ENCODE data around the gene XCR1. TPM values are rescaled to one million over a fixed set of nuclear protein-coding genes. Genes with fewer than 3 reads are reported as not detected.
A peak's percentile ranks its signal among the peaks of the same experiment; 100 is the strongest.

XCR1 gene
- total and polyA plus RNA-seq, 5 experiments from 2014 or later: not detected

DNA sequence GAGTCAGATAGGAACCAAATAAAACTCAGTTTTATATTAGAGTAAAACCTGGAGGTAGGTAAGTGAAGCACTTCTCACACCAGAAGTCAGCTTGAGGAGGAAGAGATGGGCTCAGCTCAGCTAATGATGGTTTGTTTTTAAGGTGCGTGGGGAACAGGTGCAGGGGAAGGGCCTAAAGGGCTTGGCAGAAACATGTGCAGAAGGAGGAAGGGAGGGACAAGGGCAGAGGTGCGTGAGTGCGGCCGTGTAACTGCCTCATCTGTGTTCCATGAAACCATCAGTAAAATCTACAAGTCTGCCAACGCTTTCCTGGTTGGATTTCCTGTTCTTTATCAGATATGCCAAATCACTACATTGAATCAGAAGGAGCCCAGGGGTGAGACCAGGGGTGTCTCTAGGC is 51.6 kb downstream of the XCR1 start:
- POLR2A ChIA-PET: interaction anchor here (0.9 to 3.7 kb wide), 5 partner anchors 10 to 101 kb away, joined by 3 to 22 read pairs (median 4); no protein-coding TSS in a partner anchor
- H3K4me1 Mint-ChIP-seq: peaks cover 28 to 74% (median 54%) of the 10 kb centered on the region in 4 donors
- no peak for DNase-seq

DNA sequence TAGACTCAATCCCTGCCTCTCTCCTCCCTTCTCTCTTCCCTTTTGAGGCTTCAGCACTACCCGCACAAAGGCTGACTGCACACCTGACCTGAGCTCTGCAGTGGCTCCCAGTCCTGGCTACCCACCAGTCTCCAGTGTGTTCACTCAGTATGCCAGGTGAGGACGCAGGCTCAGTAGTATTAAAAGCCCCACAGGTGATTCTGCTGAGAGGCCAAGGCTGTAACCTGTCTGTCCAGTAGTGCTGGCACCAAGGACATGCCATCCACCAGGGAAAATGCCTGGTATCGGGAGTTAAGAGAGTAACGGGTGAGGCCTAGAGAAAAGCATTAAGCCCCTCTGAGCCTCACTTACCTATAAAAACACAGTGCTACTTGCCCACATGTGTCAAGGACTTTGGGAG is 52.6 kb downstream of the XCR1 start:
- Mint-ChIP-seq H3K36me3 (peaks cover 9 to 77% (median 43%) of the 10 kb centered on the region in 3 donors), H3K4me3 (peak overlapping the region in 2 of 10 donors; percentile 22), H3K27me3 (no peaks in the 10 kb centered on the region), H3K27ac (peak overlapping the region in 5 of 10 donors; percentile 64 to 96 (median 81)), H3K4me1 (peaks cover 30 to 66% (median 51%) of the 10 kb centered on the region in 4 donors), H3K9me3 (no peaks in the 10 kb centered on the region)
- ATAC-seq (no peak), DNase-seq (no peak)
- POLR2A ChIA-PET: no interaction called here

More for the DNA sequence above, 51.6 kb downstream of the XCR1 start:
- peak overlapping the region in 9 of 10 donors; percentile 3 to 79 (median 62) for H3K4me3 Mint-ChIP-seq
- H3K36me3 Mint-ChIP-seq: peaks cover 9 to 76% (median 34%) of the 10 kb centered on the region in 3 donors
- no peaks in the 10 kb centered on the region for H3K9me3 Mint-ChIP-seq
- H3K27ac Mint-ChIP-seq: peak overlapping the region; percentile 48 to 96 (median 82)
- H3K27me3 Mint-ChIP-seq: no peaks in the 10 kb centered on the region
- no peak for ATAC-seq

DNA sequence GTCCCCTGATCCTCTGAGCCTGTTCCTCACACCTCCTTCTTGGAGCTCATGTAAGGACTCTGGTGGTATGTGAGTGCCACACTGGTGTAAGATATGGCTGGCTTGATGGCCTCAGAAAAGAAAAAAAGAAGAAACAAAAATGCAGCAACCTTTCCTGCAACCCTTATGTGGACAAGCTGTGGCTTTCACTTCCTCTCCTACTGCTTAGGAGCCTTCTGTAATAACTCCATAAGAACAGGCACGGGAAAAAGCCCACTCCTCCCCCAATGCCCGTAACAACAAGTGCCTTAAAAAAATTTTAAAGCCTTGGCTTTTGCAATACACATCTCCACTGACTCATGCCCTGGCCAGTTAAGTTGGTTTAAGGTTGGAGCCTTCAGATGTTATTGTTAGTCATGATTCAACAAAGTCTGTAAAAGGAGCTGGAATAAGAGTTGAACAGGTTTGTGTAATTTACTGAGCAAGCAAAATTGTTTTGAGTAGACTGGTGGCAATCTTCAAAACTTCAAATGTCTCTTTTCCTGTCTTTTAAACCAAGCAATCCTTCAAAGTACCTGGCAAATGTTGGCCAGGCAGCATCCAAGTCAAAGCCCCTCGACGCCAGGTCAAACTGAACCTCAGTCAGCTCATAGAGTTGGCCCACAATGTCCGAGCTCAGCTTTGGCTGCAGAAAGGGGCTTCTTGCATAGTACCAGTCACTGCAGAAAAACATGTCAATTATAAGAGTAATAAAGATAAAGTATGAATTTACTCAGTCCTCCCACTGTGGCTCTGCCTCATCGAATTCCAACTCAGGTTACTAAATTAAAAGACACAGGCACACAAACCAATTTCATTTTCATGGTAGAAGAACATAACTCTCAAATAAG is 54.5 kb downstream of the XCR1 start:
- peaks cover 9 to 78% (median 46%) of the 10 kb centered on the region in 3 donors for H3K36me3 Mint-ChIP-seq
- POLR2A ChIA-PET: no interaction called here
- no peaks in the 10 kb centered on the region for H3K27me3 Mint-ChIP-seq
- H3K4me3 Mint-ChIP-seq: no peak overlapping the region
- peaks cover 25 to 49% (median 40%) of the 10 kb centered on the region in 4 donors for H3K4me1 Mint-ChIP-seq
- peak overlapping the region in 4 of 10 donors; percentile 17 to 69 (median 52) for H3K27ac Mint-ChIP-seq
- H3K9me3 Mint-ChIP-seq: no peaks in the 10 kb centered on the region
- no peak for ATAC-seq
- DNase-seq: no peak

DNA sequence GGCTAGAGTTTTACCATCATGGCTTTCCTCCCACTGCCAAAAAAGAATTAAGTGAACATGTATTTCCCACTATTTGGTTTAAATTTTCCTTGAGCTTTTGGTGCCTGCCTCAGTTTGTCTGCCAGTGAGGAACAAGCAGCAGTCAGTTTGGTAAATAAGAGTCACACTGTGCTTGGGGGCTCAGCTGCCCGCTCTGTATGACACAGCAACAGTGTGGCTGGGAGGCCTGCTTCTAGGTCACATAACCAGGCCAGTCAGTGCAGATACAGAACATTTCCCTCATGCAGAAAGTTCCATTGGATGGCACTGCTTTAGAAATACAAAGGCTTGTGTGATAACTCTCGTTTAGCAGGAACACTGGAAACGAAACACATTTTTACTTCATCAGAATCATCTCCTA is 57.3 kb downstream of the XCR1 start:
- Mint-ChIP-seq H3K4me1 (peaks cover 20 to 44% (median 38%) of the 10 kb centered on the region in 4 donors), H3K27me3 (no peaks in the 10 kb centered on the region), H3K4me3 (no peak overlapping the region), H3K9me3 (no peaks in the 10 kb centered on the region), H3K36me3 (peaks cover 9 to 81% (median 45%) of the 10 kb centered on the region in 3 donors), H3K27ac (peak overlapping the region in 1 of 10 donors; percentile 29)
- no peak for DNase-seq
- POLR2A ChIA-PET: interaction anchor here (1.8 to 2.1 kb wide), 3 partner anchors 11 to 25 kb away, joined by 4 to 7 read pairs (median 4); partner anchors contain the start of gene FYCO1
- ATAC-seq: no peak

DNA sequence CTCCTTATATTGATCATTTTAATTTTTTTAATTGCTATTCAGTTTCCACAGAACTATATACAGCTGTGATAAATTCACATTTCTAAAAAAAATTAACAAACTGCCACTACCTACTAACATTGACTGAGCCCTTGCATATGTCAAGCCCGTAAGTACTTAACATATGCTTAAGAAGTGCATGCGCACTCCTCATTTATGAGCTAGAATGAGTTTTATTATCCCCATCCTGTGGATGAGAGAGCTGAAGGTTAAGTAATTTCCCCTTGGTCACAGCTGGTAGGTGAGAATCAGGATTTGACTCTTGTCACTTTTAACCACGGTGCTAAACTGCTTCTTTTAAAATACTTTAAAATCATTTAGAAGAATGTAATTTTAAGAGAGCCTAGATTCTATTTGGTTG is 58.2 kb downstream of the XCR1 start:
- Mint-ChIP-seq H3K4me1 (peaks cover 21 to 44% (median 42%) of the 10 kb centered on the region in 4 donors), H3K4me3 (no peak overlapping the region), H3K36me3 (peaks cover 9 to 81% (median 50%) of the 10 kb centered on the region in 3 donors), H3K27me3 (no peaks in the 10 kb centered on the region), H3K27ac (peak overlapping the region in 1 of 10 donors; percentile 44), H3K9me3 (no peaks in the 10 kb centered on the region)
- DNase-seq: no peak
- ATAC-seq: no peak
- POLR2A ChIA-PET: interaction anchor here (0.6 to 2.1 kb wide), 5 partner anchors 10 to 105 kb away, joined by 3 to 7 read pairs (median 4); partner anchors contain the start of gene FYCO1

DNA sequence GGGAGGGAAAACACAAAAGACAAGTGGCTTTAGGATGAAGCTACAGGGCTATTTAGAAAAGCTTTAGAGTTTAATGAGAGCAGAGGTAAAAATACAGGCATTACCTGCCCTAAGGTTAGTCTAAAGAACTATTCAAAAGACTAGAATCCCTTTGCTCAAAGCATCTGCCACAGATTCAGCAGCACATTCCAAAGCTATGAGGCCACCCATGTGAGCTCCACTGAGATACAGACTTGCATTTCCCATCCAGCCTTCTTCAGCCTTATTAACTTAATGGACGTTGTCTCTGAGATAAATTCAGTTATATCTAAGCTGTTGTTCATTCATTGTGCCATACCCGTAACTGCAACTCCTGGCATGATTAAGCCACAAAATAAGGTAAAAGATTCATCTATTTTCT is 58.6 kb downstream of the XCR1 start:
- Mint-ChIP-seq H3K4me3 (no peak overlapping the region), H3K27me3 (no peaks in the 10 kb centered on the region), H3K4me1 (peaks cover 22 to 48% (median 44%) of the 10 kb centered on the region in 4 donors), H3K27ac (peak overlapping the region in 2 of 10 donors; percentile 48 to 85), H3K36me3 (peaks cover 9 to 83% (median 54%) of the 10 kb centered on the region in 3 donors), H3K9me3 (no peaks in the 10 kb centered on the region)
- POLR2A ChIA-PET: interaction anchor here (0.6 to 2.1 kb wide), 5 partner anchors 10 to 106 kb away, joined by 3 to 7 read pairs (median 4); partner anchors contain the start of gene FYCO1
- DNase-seq: no peak
- no peak for ATAC-seq

DNA sequence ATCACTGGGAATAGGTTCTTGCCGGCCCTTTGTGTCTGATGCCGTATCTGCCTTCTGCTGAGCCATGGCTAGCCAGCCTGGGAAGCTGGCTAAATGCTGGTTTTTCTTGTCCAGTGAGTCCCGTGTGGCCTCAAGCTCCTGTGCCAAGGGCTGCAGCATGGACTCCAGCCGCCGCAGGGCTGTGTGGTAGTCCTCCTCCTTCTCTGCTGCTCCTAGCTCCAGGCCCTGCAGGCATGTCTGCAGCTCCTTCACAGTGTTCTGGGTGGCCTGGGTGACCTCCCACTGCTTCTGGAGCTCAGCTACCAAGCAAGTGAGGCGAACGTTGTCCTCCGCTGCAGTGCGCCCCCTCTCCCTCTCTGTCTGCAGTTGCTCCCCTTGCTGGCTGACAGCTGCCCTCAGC is 59.1 kb downstream of the XCR1 start:
- peak overlapping the region in 3 of 10 donors; percentile 7 to 48 (median 39) for H3K4me3 Mint-ChIP-seq

DNA sequence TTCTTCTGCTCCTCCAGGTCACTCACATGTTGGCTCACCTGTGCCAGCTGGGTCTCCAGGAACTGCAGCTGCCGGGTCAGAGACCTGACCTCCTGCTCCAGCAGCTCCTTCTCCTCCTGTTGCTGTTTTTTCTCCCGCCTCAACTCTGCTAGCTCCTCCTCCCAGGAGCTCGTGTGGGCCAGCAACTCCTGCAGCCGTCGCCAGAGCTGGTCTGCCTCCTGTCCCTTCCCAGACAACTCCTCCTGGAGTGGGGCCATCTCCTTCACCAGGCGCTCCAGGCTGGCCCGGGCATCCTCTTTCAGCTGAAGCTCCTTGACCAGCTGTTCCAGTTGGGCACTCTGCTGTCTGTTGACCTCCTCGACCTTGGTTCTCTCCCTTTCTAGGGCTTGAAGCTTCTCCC is 59.6 kb downstream of the XCR1 start:
- peaks cover 9 to 83% (median 57%) of the 10 kb centered on the region in 3 donors for H3K36me3 Mint-ChIP-seq
- no peaks in the 10 kb centered on the region for H3K9me3 Mint-ChIP-seq
- POLR2A ChIA-PET: interaction anchor here (1.4 to 4.5 kb wide), 4 partner anchors 10 to 27 kb away, joined by 4 to 22 read pairs (median 6); partner anchors contain the start of genes CXCR6 and FYCO1
- ATAC-seq (no peak), DNase-seq (no peak)
- no peaks in the 10 kb centered on the region for H3K27me3 Mint-ChIP-seq
- H3K4me3 Mint-ChIP-seq: peak overlapping the region in 2 of 10 donors; percentile 7 to 48
- peak overlapping the region in 4 of 10 donors; percentile 37 to 85 (median 46) for H3K27ac Mint-ChIP-seq
- peaks cover 22 to 57% (median 44%) of the 10 kb centered on the region in 4 donors for H3K4me1 Mint-ChIP-seq

More for the DNA sequence above, 59.1 kb downstream of the XCR1 start:
- peaks cover 22 to 53% (median 46%) of the 10 kb centered on the region in 4 donors for H3K4me1 Mint-ChIP-seq
- peak overlapping the region in 3 of 10 donors; percentile 48 to 85 (median 80) for H3K27ac Mint-ChIP-seq
- no peak for DNase-seq
- POLR2A ChIA-PET: interaction anchor here (1.4 to 4.5 kb wide), 5 partner anchors 9 to 100 kb away, joined by 3 to 22 read pairs (median 4); partner anchors contain the start of gene FYCO1
- peaks cover 9 to 83% (median 54%) of the 10 kb centered on the region in 3 donors for H3K36me3 Mint-ChIP-seq
- ATAC-seq: no peak
- H3K9me3 Mint-ChIP-seq: no peaks in the 10 kb centered on the region
- H3K27me3 Mint-ChIP-seq: no peaks in the 10 kb centered on the region

Other genes starting within 250 kb of the XCR1 start
- gene SLC6A20, start 230.9 kb downstream of the XCR1 start, total RNA-seq: under 1 TPM in 1 of 2 experiments, not detected in 1; 0.52 TPM
- gene SLC6A20, start 230.9 kb downstream of the XCR1 start, polyA plus RNA-seq: not detected
- 10 to 100 TPM in 1 of 2 experiments, 1 to 10 TPM in 1; 9.6 to 10.8 TPM for gene LZTFL1, start 185.4 kb downstream of the XCR1 start, total RNA-seq
- gene LZTFL1, start 185.4 kb downstream of the XCR1 start, polyA plus RNA-seq: 1 to 10 TPM; 7.5 to 9.7 (median 8.3) TPM
- 1 to 10 TPM; 1.9 to 2.0 TPM for gene CCR9, start 140.9 kb downstream of the XCR1 start, total RNA-seq
- under 1 TPM in 2 of 3 donors, not detected in 1; 0.33 to 0.49 TPM for gene CCR9, start 140.9 kb downstream of the XCR1 start, polyA plus RNA-seq
- under 1 TPM; 0.25 to 0.34 TPM for gene CXCR6, start 84.0 kb downstream of the XCR1 start, total RNA-seq
- 1 to 10 TPM in 1 of 3 donors, under 1 TPM in 2; 0.42 to 9.3 (median 0.80) TPM for gene CXCR6, start 84.0 kb downstream of the XCR1 start, polyA plus RNA-seq
- gene FYCO1, start 31.7 kb downstream of the XCR1 start, total RNA-seq: 10 to 100 TPM; 27.6 to 28.4 TPM
- gene FYCO1, start 31.7 kb downstream of the XCR1 start, polyA plus RNA-seq: 1 to 10 TPM; 1.7 to 6.0 (median 2.6) TPM
- under 1 TPM; 0.55 to 0.94 TPM for gene CCR1, start 180.8 kb upstream of the XCR1 start, total RNA-seq
- gene CCR1, start 180.8 kb upstream of the XCR1 start, polyA plus RNA-seq: 1 to 10 TPM in 1 of 3 donors, under 1 TPM in 1, not detected in 1; 0.11 to 2.0 TPM
- gene CCR3, start 215.0 kb upstream of the XCR1 start, total RNA-seq: not detected
- not detected for gene CCR3, start 215.0 kb upstream of the XCR1 start, polyA plus RNA-seq

Data from naive thymus-derived CD8-positive, alpha-beta T cell (primary cell).